ENCODE results near the gene ZNF428. TPM values are rescaled to one million over a fixed set of nuclear protein-coding genes. Genes with fewer than 3 reads are reported as not detected.

Gene ZNF428
- polyA plus RNA-seq, 1 of the 3 experiments (the other 2 are of a cell fraction): 79.5 TPM

GRCh38 chr19:43592800-43593350 is 26.6 kb downstream of the ZNF428 start:
- Histone ChIP-seq H3K4me3 (ENCODE audit: low read depth in 2 of 2, low read length in 1 of 2) (no peak overlapping the region), H3K4me1 (ENCODE audit: control insufficient read depth in 1 of 2, insufficient read depth in 2 of 2, low read depth in 1 of 2, low read length in 1 of 2) (peaks cover 8 to 21% of the 10 kb centered on the region in 2 experiments; a peak in 2 of 4 replicates), H3K9me3 (no peaks in the 10 kb centered on the region), H2AFZ (ENCODE audit: low read depth) (no peak overlapping the region), H4K20me1 (ENCODE audit: insufficient read depth) (peaks cover 9% of the 10 kb centered on the region; the same call in 1 of the 2 replicates), H3K9ac (no peak overlapping the region), H3K27ac (ENCODE audit: low read depth in 2 of 2, low read length in 1 of 2) (no peak overlapping the region), H3K36me3 (replicated peaks in 1 of 2; ENCODE audit: control insufficient read depth in 1 of 2, insufficient read depth in 2 of 2, low read length in 1 of 2) (peaks cover 18 to 36% of the 10 kb centered on the region in 2 experiments), H3K27me3 (ENCODE audit: insufficient read depth) (no peaks in the 10 kb centered on the region), H3K79me2 (ENCODE audit: insufficient read depth) (peaks cover 61% of the 10 kb centered on the region), H3F3A (replicated peaks; ENCODE audit: insufficient read depth) (peaks cover 12% of the 10 kb centered on the region), H3K9me2 (no peaks in the 10 kb centered on the region), H3K4me2 (no peak overlapping the region)
- POLR2A ChIA-PET: no interaction called here
- CTCF ChIA-PET: interaction anchor here (1.0 to 6.6 kb wide), 5 partner anchors 8 to 160 kb away, joined by 3 to 104 read pairs (median 15); no protein-coding TSS in a partner anchor
- TF ChIP-seq GATA2 (CRISPR knock-in tag; IDR thresholded peaks at IDR 0.05): no peak
- WGBS (ENCODE audit: low lambda C conversion rate): 98% methylated on average over 26 of the region's 37 CpGs
- no peak for DNase-seq

GRCh38 chr19:43591904-43592772 is 27.3 kb downstream of the ZNF428 start:
- TF ChIP-seq RAD21 (IDR thresholded peaks at IDR 0.05; ENCODE audit: low read length) (no peak), FOXM1 (IDR thresholded peaks at IDR 0.05; ENCODE audit: low read depth) (no peak), PBX3 (IDR thresholded peaks at IDR 0.05) (no peak), RCOR1 (IDR thresholded peaks at IDR 0.05; ENCODE audit: low read length) (no peak), TAF1 (IDR thresholded peaks at IDR 0.05; ENCODE audit: borderline replicate concordance, low read depth, low read length) (no peak), RFX5 (IDR thresholded peaks at IDR 0.05; ENCODE audit: low read length) (no peak), NFIC (IDR thresholded peaks at IDR 0.05; ENCODE audit: borderline replicate concordance) (no peak), USF2 (IDR thresholded peaks at IDR 0.05; ENCODE audit: borderline replicate concordance, low read depth, low read length) (no peak), SIN3A (IDR thresholded peaks at IDR 0.05; ENCODE audit: borderline replicate concordance, low read depth, low read length) (no peak), YY1 (IDR thresholded peaks at IDR 0.05; ENCODE audit: low read depth) (no peak), MAX (IDR thresholded peaks at IDR 0.05; ENCODE audit: low read depth) (no peak), FOXJ3 (CRISPR knock-in tag; IDR thresholded peaks at IDR 0.05) (no peak), GABPA (IDR thresholded peaks at IDR 0.05; ENCODE audit: low read depth) (no peak), EP300 (IDR thresholded peaks at IDR 0.05; ENCODE audit: borderline replicate concordance in 1 of 2, low read depth in 1 of 2, low read length in 1 of 2) (no peak)
- peaks cover 18 to 36% of the 10 kb centered on the region in 2 experiments for H3K36me3 ChIP-seq (replicated peaks in 1 of 2; ENCODE audit: control insufficient read depth in 1 of 2, insufficient read depth in 2 of 2, low read length in 1 of 2)
- H3K4me3 ChIP-seq (ENCODE audit: low read depth in 2 of 2, low read length in 1 of 2): no peak overlapping the region
- CTCF ChIA-PET: interaction anchor here (1.0 to 6.6 kb wide), 3 partner anchors 32 to 72 kb away, joined by 3 to 104 read pairs (median 6); no protein-coding TSS in a partner anchor
- no peak overlapping the region for H3K9ac ChIP-seq
- peaks cover 12% of the 10 kb centered on the region for H3F3A ChIP-seq (replicated peaks; ENCODE audit: insufficient read depth)
- H3K9me2 ChIP-seq: no peaks in the 10 kb centered on the region
- H3K27ac ChIP-seq (ENCODE audit: low read depth in 2 of 2, low read length in 1 of 2): no peak overlapping the region
- peaks cover 59% of the 10 kb centered on the region for H3K79me2 ChIP-seq (ENCODE audit: insufficient read depth)
- POLR2A ChIA-PET: no interaction called here
- H3K27me3 ChIP-seq (ENCODE audit: insufficient read depth): no peaks in the 10 kb centered on the region
- peaks cover 9% of the 10 kb centered on the region; the same call in 1 of the 2 replicates for H4K20me1 ChIP-seq (ENCODE audit: insufficient read depth)
- H3K4me2 ChIP-seq: no peak overlapping the region
- WGBS (ENCODE audit: low lambda C conversion rate): 97% methylated on average over 33 of the region's 63 CpGs
- H3K4me1 ChIP-seq (ENCODE audit: control insufficient read depth in 1 of 2, insufficient read depth in 2 of 2, low read depth in 1 of 2, low read length in 1 of 2): peaks cover 8 to 14% of the 10 kb centered on the region in 2 experiments; a peak in 2 of 4 replicates
- no peaks in the 10 kb centered on the region for H3K9me3 ChIP-seq
- no peak for DNase-seq
- no peak overlapping the region for H2AFZ ChIP-seq (ENCODE audit: low read depth)
